K562 (cell line): ENCODE data around the gene HOXB3. TPM values are rescaled to one million over a fixed set of nuclear protein-coding genes. Genes with fewer than 3 reads are reported as not detected.

Experiments used
- BRD4 ChIP-seq: fragments of 200-600 bp; sonication (generic); IDR thresholded peaks from 2 replicates; pipeline ENCODE4 v1.6.1; 2017; ENCODE audit warnings: inconsistent platforms
- CEBPG ChIP-seq, 3 experiments: fragments of 200-800 bp in 1 of 3; sonication (Bioruptor generic) in 1 of 3; sonication (generic) in 1 of 3; formaldehyde crosslinking in 1 of 3; IDR thresholded peaks in 2 of 3; conservative IDR thresholded peaks in 1 of 3; 2 replicates each; pipeline versions ENCODE4 v1.6.1 to v1.8.0; 2016 to 2022; ENCODE audit warnings: missing compliant biosample characterization in 2 of 3, missing genetic modification characterization in 2 of 3, mild to moderate bottlenecking in 1 of 3, missing genetic modification reagents in 1 of 3
- CHD4 ChIP-seq: fragments of 200-600 bp; sonication (generic); IDR thresholded peaks from 3 replicates; pipeline ENCODE4 v1.6.1; 2012; ENCODE audit warnings: low read depth, mild to moderate bottlenecking, mixed read lengths, low read length, inconsistent platforms; ENCODE audit not compliant: insufficient read depth, insufficient replicate concordance, poor library complexity, severe bottlenecking
- CREM ChIP-seq: IDR thresholded peaks from 2 replicates; pipeline ENCODE4 v1.6.1; 2014; ENCODE audit warnings: antibody characterized with exemption, low read depth
- HDAC1 ChIP-seq, 2 experiments: fragments of 450-650 bp; IDR thresholded peaks; 2 replicates each; pipeline ENCODE4 v1.6.1; 2016 to 2017; ENCODE audit warnings: inconsistent platforms in 1 of 2, mild to moderate bottlenecking in 1 of 2, moderate library complexity in 1 of 2
- JUN ChIP-seq, 2 experiments: sonication (generic) in 1 of 2; formaldehyde crosslinking in 1 of 2; IDR thresholded peaks; 2 replicates each; pipeline versions ENCODE4 v1.6.1 to v1.8.0; 2012 to 2022; ENCODE audit warnings: borderline replicate concordance in 2 of 2, mild to moderate bottlenecking in 2 of 2, improper control_type of control experiment in 1 of 2, low read depth in 1 of 2, low read length in 1 of 2, missing genetic modification reagents in 1 of 2
- TEAD1 ChIP-seq, 2 experiments: fragments of 450-650 bp in 1 of 2; sonication (generic) in 1 of 2; formaldehyde crosslinking; IDR thresholded peaks; 2 replicates each; pipeline versions ENCODE4 v1.4.0 to v1.8.0; 2020 to 2022; ENCODE audit warnings: mild to moderate bottlenecking in 2 of 2, missing genetic modification reagents in 1 of 2
- ZBTB8A ChIP-seq: fragments of 450-650 bp; IDR thresholded peaks from 2 replicates; pipeline ENCODE4 v1.6.1; 2018; ENCODE audit warnings: mild to moderate bottlenecking, moderate library complexity; ENCODE audit not compliant: partially characterized antibody
- ZNF217 ChIP-seq: sonication (generic); formaldehyde crosslinking; IDR thresholded peaks from 2 replicates; pipeline ENCODE4 v1.8.0; 2022; ENCODE audit warnings: mild to moderate bottlenecking, missing genetic modification reagents
- ZNF239 ChIP-seq: fragments of 250-450 bp; sonication (Bioruptor Pico); IDR thresholded peaks from 2 replicates; pipeline ENCODE4 v1.4.0; 2020; ENCODE audit warnings: mild to moderate bottlenecking
- ZNF707 ChIP-seq: fragments of 250-450 bp; sonication (Bioruptor Pico); conservative IDR thresholded peaks from 2 replicates; pipeline ENCODE4 v1.8.0; 2022; ENCODE audit warnings: inconsistent platforms, mild to moderate bottlenecking, moderate library complexity
- ZNF766 ChIP-seq: fragments of 200-800 bp; sonication (Bioruptor generic); conservative IDR thresholded peaks from 2 replicates; pipeline ENCODE4 v1.6.1; 2016; ENCODE audit warnings: missing genetic modification characterization, missing compliant biosample characterization
- polyA plus RNA-seq, 8 experiments: library from polyadenylated mRNA; depleted of rRNA in 4 of 8; stranded (reverse) in 5 of 8; unstranded in 3 of 8; fragments of >200 nt; fragmentation: Nextera tagmentation in 2 of 8; fragmentation: Illumina TruSeq in 1 of 8; extraction: Ambion mirVana in 2 of 8; extraction: Trizol in 1 of 8; gene quantifications; 2 replicates each; pipeline versions ENCODE4 v1.2.1 to v1.2.3, GENCODE V29; 2011 to 2014; ENCODE audit warnings: inconsistent platforms in 1 of 8, missing spikeins in 1 of 8
- total RNA-seq, 7 experiments: library from RNA; depleted of rRNA in 6 of 7; stranded (reverse); fragments of >200 nt in 6 of 7; fragmentation: Illumina TruSeq in 2 of 7; extraction: Trizol in 2 of 7; gene quantifications; 2 replicates each; pipeline versions ENCODE4 v1.2.1 to v1.2.3, GENCODE V29; 2011 to 2021; ENCODE audit warnings: low replicate concordance in 1 of 7
- TF ChIP-seq, protein P1 (sequence below): sonication (generic); formaldehyde crosslinking; IDR thresholded peaks from 2 replicates; pipeline ENCODE4 v1.8.0; 2023; ENCODE audit warnings: mild to moderate bottlenecking, missing genetic modification reagents
- TF ChIP-seq, protein P2 (sequence below): fragments of 200-800 bp; sonication (Bioruptor generic); IDR thresholded peaks from 2 replicates; pipeline ENCODE4 v1.6.1; 2017; ENCODE audit warnings: missing genetic modification characterization, missing compliant biosample characterization
- TF ChIP-seq, protein P3 (sequence below): fragments of 450-650 bp; IDR thresholded peaks from 2 replicates; pipeline ENCODE4 v1.6.1; 2014; ENCODE audit warnings: low read depth, mild to moderate bottlenecking, moderate library complexity, borderline replicate concordance
- TF ChIP-seq, protein P4 (sequence below): fragments of 250-450 bp; sonication (Bioruptor Pico); IDR thresholded peaks from 2 replicates; pipeline ENCODE4 v1.8.0; 2021; ENCODE audit warnings: moderate library complexity, mild to moderate bottlenecking, inconsistent platforms

Gene HOXB3
- total and polyA plus RNA-seq, 9 of the 15 experiments (the other 6 are each of a cell fraction or from before 2014, with no cell fraction given), result 2.4 to 41.3 (median 20.2) TPM

DNA sequence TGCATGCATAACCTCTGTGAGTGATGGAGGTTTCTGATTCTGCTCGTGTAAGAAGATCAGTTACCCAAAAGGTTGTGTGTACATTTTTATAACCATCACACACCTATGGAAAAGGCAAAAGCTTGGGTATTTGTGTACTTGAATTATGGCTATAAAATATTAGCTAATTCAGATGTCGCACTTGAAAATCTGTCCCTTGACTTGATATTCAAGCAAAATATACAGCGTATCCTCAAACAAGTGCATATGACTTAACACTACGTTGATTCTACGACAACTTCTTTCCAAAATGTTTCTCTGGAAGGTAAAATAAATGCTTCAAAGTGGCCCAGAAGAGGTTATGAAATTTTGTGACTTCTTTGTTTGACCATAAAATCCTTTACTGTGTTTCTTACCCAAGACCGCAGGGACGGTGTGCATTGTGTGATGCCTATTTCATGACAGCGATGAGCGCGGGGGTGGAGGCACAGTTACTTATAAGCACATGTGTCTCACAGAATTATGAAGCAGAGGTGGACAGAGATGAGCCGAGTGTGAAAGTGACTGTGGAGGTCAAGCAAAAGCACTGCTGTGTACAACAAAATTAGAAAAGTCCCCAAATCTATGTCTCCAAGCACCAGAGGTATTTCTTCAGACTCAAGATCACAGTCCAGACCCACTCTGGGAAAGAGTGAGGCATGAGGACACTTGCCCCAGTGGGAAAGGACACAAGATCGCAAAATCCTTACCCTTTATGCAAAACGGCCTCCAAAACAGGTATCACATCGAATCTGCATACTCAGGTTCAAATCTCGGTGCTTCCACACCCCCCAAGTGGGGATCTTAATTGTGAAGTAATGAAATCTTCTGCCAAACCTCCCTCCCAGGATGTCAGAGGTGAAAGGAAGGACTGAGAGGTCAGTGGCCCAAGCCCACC is 40.2 kb upstream of the HOXB3 start (continued):
- TF ChIP-seq JUN (IDR thresholded peaks at IDR 0.05; ENCODE audit: borderline replicate concordance, low read depth, low read length), result no peak
- no peak for TF ChIP-seq JUN (CRISPR knock-in tag; IDR thresholded peaks at IDR 0.05; ENCODE audit: borderline replicate concordance)
- TF ChIP-seq TEAD1 (CRISPR knock-in tag; IDR thresholded peaks at IDR 0.05), result no peak
- peak in 1 of 2 experiments; percentile 66; a peak in 2 of 4 replicates for TF ChIP-seq HDAC1 (IDR thresholded peaks at IDR 0.05)
- TF ChIP-seq, protein P1, sequence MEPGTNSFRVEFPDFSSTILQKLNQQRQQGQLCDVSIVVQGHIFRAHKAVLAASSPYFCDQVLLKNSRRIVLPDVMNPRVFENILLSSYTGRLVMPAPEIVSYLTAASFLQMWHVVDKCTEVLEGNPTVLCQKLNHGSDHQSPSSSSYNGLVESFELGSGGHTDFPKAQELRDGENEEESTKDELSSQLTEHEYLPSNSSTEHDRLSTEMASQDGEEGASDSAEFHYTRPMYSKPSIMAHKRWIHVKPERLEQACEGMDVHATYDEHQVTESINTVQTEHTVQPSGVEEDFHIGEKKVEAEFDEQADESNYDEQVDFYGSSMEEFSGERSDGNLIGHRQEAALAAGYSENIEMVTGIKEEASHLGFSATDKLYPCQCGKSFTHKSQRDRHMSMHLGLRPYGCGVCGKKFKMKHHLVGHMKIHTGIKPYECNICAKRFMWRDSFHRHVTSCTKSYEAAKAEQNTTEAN (CRISPR knock-in tag), result no peak
- 0 out of 2 replicates have a peak, but pooled peaks have one; percentile 19 for TF ChIP-seq BRD4
- TF ChIP-seq ZNF707 (CRISPR knock-in tag), result no peak
- TF ChIP-seq ZBTB8A, result no peak
- TF ChIP-seq ZNF766 (CRISPR knock-in tag), result no peak
- TF ChIP-seq, protein P2, sequence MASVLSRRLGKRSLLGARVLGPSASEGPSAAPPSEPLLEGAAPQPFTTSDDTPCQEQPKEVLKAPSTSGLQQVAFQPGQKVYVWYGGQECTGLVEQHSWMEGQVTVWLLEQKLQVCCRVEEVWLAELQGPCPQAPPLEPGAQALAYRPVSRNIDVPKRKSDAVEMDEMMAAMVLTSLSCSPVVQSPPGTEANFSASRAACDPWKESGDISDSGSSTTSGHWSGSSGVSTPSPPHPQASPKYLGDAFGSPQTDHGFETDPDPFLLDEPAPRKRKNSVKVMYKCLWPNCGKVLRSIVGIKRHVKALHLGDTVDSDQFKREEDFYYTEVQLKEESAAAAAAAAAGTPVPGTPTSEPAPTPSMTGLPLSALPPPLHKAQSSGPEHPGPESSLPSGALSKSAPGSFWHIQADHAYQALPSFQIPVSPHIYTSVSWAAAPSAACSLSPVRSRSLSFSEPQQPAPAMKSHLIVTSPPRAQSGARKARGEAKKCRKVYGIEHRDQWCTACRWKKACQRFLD (CRISPR knock-in tag), result 0 out of 2 replicates have a peak, but pooled peaks have one; percentile 35
- no peak for TF ChIP-seq ZNF239 (CRISPR knock-in tag)
- TF ChIP-seq CEBPG (CRISPR knock-in tag; IDR thresholded peaks at IDR 0.05), result no peak
- TF ChIP-seq CEBPG (tag; conservative IDR thresholded peaks at IDR 0.05 in 1 of 2, IDR thresholded peaks at IDR 0.05 in 1 of 2), result peak in 1 of 2 experiments; percentile 8; a peak in 1 of 4 replicates
- no peak for TF ChIP-seq ZNF217 (CRISPR knock-in tag)
- TF ChIP-seq CREM, result peak; percentile 37; the same call in 1 of the 2 replicates
- no peak for TF ChIP-seq CHD4
- TF ChIP-seq, protein P3, sequence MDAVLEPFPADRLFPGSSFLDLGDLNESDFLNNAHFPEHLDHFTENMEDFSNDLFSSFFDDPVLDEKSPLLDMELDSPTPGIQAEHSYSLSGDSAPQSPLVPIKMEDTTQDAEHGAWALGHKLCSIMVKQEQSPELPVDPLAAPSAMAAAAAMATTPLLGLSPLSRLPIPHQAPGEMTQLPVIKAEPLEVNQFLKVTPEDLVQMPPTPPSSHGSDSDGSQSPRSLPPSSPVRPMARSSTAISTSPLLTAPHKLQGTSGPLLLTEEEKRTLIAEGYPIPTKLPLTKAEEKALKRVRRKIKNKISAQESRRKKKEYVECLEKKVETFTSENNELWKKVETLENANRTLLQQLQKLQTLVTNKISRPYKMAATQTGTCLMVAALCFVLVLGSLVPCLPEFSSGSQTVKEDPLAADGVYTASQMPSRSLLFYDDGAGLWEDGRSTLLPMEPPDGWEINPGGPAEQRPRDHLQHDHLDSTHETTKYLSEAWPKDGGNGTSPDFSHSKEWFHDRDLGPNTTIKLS, result no peak
- TF ChIP-seq, protein P4, sequence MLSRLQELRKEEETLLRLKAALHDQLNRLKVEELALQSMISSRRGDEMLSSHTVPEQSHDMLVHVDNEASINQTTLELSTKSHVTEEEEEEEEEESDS (CRISPR knock-in tag), result no peak
- TF ChIP-seq, all 486 proteins: peak for 24
